Measurements from ENCODE around the gene FAM83G.
A peak's percentile ranks its signal among the peaks of the same experiment; 100 is the strongest.

FAM83G gene

GRCh38 chr17:18991531-18992315 is 12.8 kb downstream of the FAM83G start:
- Histone ChIP-seq H4K20me1 (ENCODE audit: insufficient read depth, low read length, poor library complexity, severe bottlenecking) (no peaks in the 10 kb centered on the region), H3K79me2 (ENCODE audit: insufficient read depth, low read length) (no peaks in the 10 kb centered on the region), H2AFZ (ENCODE audit: low read length) (no peak overlapping the region), H3F3A (ENCODE audit: low read depth) (no peaks in the 10 kb centered on the region), H3K9ac (ENCODE audit: low read depth, low read length, poor library complexity, severe bottlenecking) (peak overlapping the region; percentile 63), H3K36me3 (ENCODE audit: insufficient read depth, low read length) (no peaks in the 10 kb centered on the region), H3K4me1 (ENCODE audit: insufficient read depth, low read length, poor library complexity, severe bottlenecking) (peaks cover 72% of the 10 kb centered on the region), H3K9me2 (replicated peaks; ENCODE audit: low read depth, low read length) (no peaks in the 10 kb centered on the region), H3K4me2 (ENCODE audit: low read depth, low read length, poor library complexity, severe bottlenecking) (peak overlapping the region; percentile 73), H3K27me3 (ENCODE audit: insufficient read depth, low read length, poor library complexity, severe bottlenecking) (no peaks in the 10 kb centered on the region), H3K9me3 (ENCODE audit: insufficient read depth, low read depth, low read length) (0 out of 2 replicates have a peak, but pooled peaks cover 3% of the 10 kb centered on the region), H3K4me3 (ENCODE audit: low read length, poor library complexity, severe bottlenecking) (no peak overlapping the region)
- no peak for TF ChIP-seq EZH2phosphoT487 (IDR thresholded peaks at IDR 0.05; ENCODE audit: borderline replicate concordance)
- TF ChIP-seq CTCF (conservative IDR thresholded peaks at IDR 0.05; ENCODE audit: low read length) = no peak

GRCh38 chr17:18990331-18990730 is 14.2 kb downstream of the FAM83G start:
- peak overlapping the region; percentile 51 for H3K9ac ChIP-seq (ENCODE audit: low read depth, low read length, poor library complexity, severe bottlenecking)
- H3K36me3 ChIP-seq (ENCODE audit: insufficient read depth, low read length) = no peaks in the 10 kb centered on the region
- H2AFZ ChIP-seq (ENCODE audit: low read length) = no peak overlapping the region
- H3K79me2 ChIP-seq (ENCODE audit: insufficient read depth, low read length) = no peaks in the 10 kb centered on the region
- H3K9me3 ChIP-seq (ENCODE audit: insufficient read depth, low read depth, low read length) = no peaks in the 10 kb centered on the region
- H3K4me1 ChIP-seq (ENCODE audit: insufficient read depth, low read length, poor library complexity, severe bottlenecking) = peaks cover 84% of the 10 kb centered on the region
- H4K20me1 ChIP-seq (ENCODE audit: insufficient read depth, low read length, poor library complexity, severe bottlenecking) = no peaks in the 10 kb centered on the region
- TF ChIP-seq CTCF (conservative IDR thresholded peaks at IDR 0.05; ENCODE audit: low read length) = no peak; the same call in 1 of the 2 replicates
- TF ChIP-seq EZH2phosphoT487 (IDR thresholded peaks at IDR 0.05; ENCODE audit: borderline replicate concordance) = no peak
- no peak overlapping the region for H3K4me3 ChIP-seq (ENCODE audit: low read length, poor library complexity, severe bottlenecking)
- no peak overlapping the region for H3K4me2 ChIP-seq (ENCODE audit: low read depth, low read length, poor library complexity, severe bottlenecking)
- no peaks in the 10 kb centered on the region for H3K9me2 ChIP-seq (replicated peaks; ENCODE audit: low read depth, low read length)
- no peaks in the 10 kb centered on the region for H3K27me3 ChIP-seq (ENCODE audit: insufficient read depth, low read length, poor library complexity, severe bottlenecking)
- no peaks in the 10 kb centered on the region for H3F3A ChIP-seq (ENCODE audit: low read depth)

- Histone ChIP-seq H3K4me1 (ENCODE audit: insufficient read depth, low read length, poor library complexity, severe bottlenecking) (peaks cover 69% of the 10 kb centered on the region), H3K36me3 (ENCODE audit: insufficient read depth, low read length) (no peaks in the 10 kb centered on the region), H3K9ac (ENCODE audit: low read depth, low read length, poor library complexity, severe bottlenecking) (peak overlapping the region; percentile 21), H3F3A (ENCODE audit: low read depth) (no peaks in the 10 kb centered on the region), H2AFZ (ENCODE audit: low read length) (no peak overlapping the region), H3K4me2 (ENCODE audit: low read depth, low read length, poor library complexity, severe bottlenecking) (no peak overlapping the region), H4K20me1 (ENCODE audit: insufficient read depth, low read length, poor library complexity, severe bottlenecking) (no peaks in the 10 kb centered on the region), H3K79me2 (ENCODE audit: insufficient read depth, low read length) (no peaks in the 10 kb centered on the region), H3K9me3 (ENCODE audit: insufficient read depth, low read depth, low read length) (no peaks in the 10 kb centered on the region), H3K27me3 (ENCODE audit: insufficient read depth, low read length, poor library complexity, severe bottlenecking) (peaks cover 8% of the 10 kb centered on the region), H3K4me3 (ENCODE audit: low read length, poor library complexity, severe bottlenecking) (no peak overlapping the region), H3K9me2 (replicated peaks; ENCODE audit: low read depth, low read length) (no peaks in the 10 kb centered on the region)
- TF ChIP-seq EZH2phosphoT487 (IDR thresholded peaks at IDR 0.05; ENCODE audit: borderline replicate concordance) = no peak
- no peak for TF ChIP-seq CTCF (conservative IDR thresholded peaks at IDR 0.05; ENCODE audit: low read length)
Observed at GRCh38 chr17:18988546-18989173, 15.9 kb downstream of the FAM83G start.

Measured in Loucy (cell line).